GM12891 (cell line): ENCODE data around the gene STARD13.

ENCODE experiments used
- DNase-seq: peaks from one replicate; pipeline ENCODE4 v3.0.0; 2011; ENCODE audit warnings: low spot score; ENCODE audit not compliant: insufficient read length
- FAIRE-seq: peaks from 2 replicates; lab custom pipeline; 2011; peaks lifted over from hg19 to GRCh38; lab: Jason Lieb, UNC
- PAX5 ChIP-seq: IDR thresholded peaks from 2 replicates; pipeline ENCODE4 v1.6.1; 2011; ENCODE audit warnings: low read length, moderate library complexity, mild to moderate bottlenecking; ENCODE audit not compliant: insufficient read depth, severe bottlenecking
- POLR2A ChIP-seq: IDR thresholded peaks from 2 replicates; pipeline ENCODE4 v1.6.1; 2011; ENCODE audit warnings: low read depth, low read length, control low read depth
- POLR2AphosphoS5 ChIP-seq: IDR thresholded peaks from 2 replicates; pipeline ENCODE4 v1.6.1; 2011; ENCODE audit warnings: low read depth, low read length, control low read depth
- POU2F2 ChIP-seq: IDR thresholded peaks from 2 replicates; pipeline ENCODE4 v1.6.1; 2011; ENCODE audit warnings: low read depth, mild to moderate bottlenecking, control low read depth, low read length, moderate library complexity
- SPI1 ChIP-seq: IDR thresholded peaks from 2 replicates; pipeline ENCODE4 v1.6.1; 2011; ENCODE audit warnings: low read depth, low read length, control low read depth
- TAF1 ChIP-seq: IDR thresholded peaks from 2 replicates; pipeline ENCODE4 v1.6.1; 2011; ENCODE audit warnings: low read depth, low read length, control low read depth

Gene STARD13

DNA sequence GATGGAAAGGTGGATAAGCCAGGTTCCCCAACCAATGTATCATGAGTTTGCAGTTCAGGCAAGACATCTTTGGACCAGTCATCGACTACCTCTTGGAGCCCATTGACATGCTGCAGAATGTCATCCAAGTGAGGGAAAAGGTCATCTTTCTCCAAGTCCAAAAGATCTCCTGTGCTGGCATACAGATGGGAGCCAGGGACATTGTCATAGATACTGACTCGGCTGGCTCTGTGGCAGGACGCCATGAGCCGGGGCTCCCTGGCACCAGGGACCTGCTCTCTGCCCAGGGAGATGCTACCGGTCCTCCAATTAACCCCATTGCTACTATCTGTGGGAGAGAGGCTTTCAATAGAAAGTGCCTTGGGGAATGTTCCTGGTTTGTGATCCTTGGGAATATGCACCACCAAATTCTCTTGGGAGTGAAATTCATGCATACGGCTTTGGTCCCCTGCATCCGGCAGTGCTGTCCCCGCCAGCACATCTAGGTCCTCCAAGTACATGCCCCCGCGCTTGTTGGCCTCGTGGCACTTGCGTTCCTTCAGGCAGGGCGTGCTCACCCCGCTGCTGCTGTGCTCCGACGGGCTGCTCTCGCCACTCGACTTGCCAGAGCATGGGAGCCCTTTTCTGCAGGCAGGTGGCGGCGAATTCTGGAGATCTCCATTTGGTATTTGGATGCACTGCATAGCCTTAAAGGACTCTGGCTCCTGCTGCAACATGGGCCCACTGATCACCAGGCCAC, 156.3 kb downstream of the STARD13 start:
- TF ChIP-seq POLR2A (no peak), TAF1 (no peak), POU2F2 (no peak), PAX5 (no peak), SPI1 (no peak), POLR2AphosphoS5 (no peak)
- FAIRE-seq (no peak), DNase-seq (no peak)

DNA sequence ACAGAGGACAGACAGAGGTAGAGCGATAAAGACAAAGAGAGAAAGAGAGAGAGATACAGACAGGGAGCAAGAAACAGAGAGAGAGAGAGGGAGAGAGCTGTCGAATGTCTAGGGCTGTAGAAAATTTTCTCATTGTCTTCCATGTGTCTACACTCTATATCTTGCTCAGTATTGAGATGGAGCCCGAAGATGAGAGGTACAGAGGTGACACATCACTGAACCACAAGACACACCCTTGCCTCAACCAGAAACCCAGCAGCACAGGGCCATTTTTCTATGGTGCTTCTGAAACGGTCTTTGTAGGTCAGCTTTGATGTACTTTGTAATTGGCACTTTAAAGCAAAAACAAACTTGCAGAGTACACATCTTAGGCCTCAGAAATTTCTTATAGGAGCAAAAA, 157.4 kb downstream of the STARD13 start:
- no peak for TF ChIP-seq TAF1
- TF ChIP-seq SPI1 = no peak
- no peak for TF ChIP-seq POLR2A
- TF ChIP-seq POLR2AphosphoS5 = no peak
- FAIRE-seq = no peak
- DNase-seq = no peak

DNA sequence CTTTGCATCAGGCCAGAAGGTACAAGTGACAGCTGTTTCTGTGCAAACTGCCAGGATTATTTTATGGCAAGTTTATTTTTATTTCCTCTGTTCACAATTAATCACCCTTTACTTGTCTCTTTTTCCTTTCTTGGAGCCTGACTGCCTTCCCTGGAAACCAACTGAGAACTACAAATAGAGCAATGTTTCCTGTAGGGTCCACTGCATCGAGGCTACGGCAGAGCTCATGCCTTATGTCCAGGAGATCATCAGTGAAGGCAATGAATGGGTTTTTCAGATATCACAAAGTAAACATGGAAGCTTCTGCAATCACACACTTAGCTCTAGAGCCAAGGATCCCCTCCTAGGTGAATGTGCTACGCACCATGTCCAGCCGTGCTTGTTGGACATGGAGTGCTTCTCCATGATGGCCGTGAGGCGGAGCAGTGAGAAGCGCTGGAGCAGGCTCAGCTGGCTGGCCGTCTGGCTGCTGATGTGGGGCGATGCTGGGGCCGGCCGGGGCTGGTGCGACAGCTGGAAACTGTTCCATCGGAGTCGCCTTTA, 158.5 kb downstream of the STARD13 start:
- FAIRE-seq (no peak), DNase-seq (no peak)
- TF ChIP-seq POLR2AphosphoS5 (no peak), PAX5 (no peak), TAF1 (no peak), SPI1 (no peak), POU2F2 (no peak), POLR2A (no peak)

DNA sequence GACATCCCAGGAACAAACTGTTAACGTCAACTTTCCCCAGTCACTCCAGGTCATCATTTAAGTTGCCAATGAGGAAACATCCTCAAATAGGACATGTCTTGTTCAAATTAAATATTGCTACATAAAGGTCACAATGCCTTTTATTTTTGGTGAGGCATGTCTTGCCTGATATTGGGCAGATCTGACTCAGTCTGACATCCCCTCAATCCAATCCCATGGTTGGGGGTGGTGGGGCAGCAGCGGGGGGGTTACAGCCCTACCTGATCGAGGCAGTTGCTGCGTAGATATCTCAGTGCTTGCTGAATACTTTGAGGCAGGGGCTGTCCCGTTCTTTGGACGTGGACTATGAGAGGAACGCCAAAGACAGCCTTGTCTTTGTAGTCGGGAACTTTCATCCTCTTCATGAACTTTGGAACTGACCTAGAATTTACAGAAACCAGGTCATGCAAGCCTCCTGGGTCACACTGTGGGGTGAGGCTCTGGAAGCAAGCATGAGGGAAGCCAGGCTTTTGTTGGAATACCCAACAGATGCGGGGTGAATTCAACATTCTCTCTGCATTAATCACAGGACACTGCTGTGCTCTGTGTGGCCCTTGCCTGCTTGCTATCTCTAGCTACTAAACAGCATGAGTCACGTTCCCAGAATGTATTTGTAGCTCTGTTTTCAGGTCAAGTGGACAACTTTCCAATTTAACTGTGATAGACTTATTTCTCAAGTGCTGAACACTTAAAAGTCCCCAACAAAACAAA, 159.6 kb downstream of the STARD13 start:
- DNase-seq = no peak
- no peak for FAIRE-seq
- no peak for TF ChIP-seq SPI1
- no peak for TF ChIP-seq TAF1
- no peak for TF ChIP-seq POU2F2
- TF ChIP-seq POLR2A = no peak
- no peak for TF ChIP-seq PAX5
- TF ChIP-seq POLR2AphosphoS5 = no peak

DNA sequence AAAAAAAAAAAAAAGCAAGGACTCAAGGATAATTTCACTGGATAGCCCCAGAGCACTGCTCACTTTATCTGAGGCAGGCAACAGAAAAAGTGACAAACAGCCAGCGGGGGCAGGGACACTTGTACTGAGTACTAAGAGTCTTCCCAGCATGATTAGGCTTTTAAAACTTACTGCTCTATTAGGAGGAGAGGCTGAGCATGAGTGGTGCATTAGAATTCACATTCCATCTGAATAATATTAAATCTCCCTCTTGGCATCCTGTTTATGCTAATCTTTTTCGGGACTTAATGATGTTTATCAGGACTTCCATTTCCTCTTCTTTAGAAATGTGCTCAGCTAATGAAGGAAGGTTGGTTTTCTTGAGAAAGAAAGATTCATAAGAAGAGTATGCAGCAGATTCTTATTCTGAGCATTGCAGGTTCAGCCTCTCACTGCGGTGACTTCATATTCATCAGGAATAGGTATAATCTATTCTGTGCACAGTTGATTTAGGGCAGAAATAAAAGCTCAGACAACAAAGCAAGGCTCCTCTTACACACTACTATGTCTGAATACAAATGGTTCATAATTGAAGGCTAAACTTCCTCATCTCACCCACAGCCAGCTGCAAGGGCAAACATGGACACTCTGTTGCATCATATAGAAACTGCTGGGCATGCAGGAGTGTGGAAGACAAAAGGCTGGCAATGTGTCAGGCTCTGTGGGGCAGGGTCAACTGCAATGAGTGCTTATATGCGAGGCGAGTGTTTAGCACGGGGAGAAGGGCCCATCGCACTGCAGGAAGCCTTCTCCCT, 162.3 kb downstream of the STARD13 start:
- no peak for FAIRE-seq
- no peak for TF ChIP-seq TAF1
- no peak for TF ChIP-seq PAX5
- no peak for TF ChIP-seq POU2F2
- no peak for TF ChIP-seq POLR2AphosphoS5
- no peak for TF ChIP-seq SPI1
- no peak for TF ChIP-seq POLR2A
- no peak for DNase-seq

DNA sequence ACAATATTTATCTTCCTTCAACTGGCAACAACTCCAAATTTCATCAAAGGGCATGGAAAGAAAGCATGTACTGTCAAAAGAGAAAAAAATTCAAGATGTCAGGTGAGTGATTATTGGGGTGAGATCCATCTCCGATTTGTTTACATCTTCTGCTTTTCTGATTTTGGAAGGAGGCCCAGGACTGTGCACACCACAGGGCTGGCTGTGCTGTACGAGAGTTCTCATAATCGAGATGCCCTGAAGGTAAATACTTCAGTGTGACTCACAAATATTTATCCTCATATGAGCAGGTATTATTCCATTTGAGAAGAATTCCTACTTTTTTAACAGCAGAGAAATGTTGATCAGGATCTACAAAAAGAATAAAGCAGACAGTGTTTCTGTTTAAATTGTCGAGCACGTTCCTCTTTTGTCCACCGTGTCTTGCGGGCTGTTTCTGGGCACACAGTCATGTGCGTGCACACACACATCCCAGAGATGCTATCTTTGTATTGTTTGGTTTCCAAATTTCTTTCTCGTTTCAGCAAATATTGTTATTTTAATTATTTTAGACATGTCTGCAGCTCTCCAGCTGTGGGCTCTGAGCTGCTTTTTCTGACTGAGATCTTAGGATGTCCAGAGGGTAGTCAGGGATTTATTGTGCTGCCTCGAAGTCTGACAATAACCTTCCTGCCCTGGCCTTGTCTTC, 165.6 kb downstream of the STARD13 start:
- DNase-seq = no peak
- TF ChIP-seq PAX5 (no peak), SPI1 (no peak), POLR2A (no peak), TAF1 (no peak)
- no peak for FAIRE-seq

DNA sequence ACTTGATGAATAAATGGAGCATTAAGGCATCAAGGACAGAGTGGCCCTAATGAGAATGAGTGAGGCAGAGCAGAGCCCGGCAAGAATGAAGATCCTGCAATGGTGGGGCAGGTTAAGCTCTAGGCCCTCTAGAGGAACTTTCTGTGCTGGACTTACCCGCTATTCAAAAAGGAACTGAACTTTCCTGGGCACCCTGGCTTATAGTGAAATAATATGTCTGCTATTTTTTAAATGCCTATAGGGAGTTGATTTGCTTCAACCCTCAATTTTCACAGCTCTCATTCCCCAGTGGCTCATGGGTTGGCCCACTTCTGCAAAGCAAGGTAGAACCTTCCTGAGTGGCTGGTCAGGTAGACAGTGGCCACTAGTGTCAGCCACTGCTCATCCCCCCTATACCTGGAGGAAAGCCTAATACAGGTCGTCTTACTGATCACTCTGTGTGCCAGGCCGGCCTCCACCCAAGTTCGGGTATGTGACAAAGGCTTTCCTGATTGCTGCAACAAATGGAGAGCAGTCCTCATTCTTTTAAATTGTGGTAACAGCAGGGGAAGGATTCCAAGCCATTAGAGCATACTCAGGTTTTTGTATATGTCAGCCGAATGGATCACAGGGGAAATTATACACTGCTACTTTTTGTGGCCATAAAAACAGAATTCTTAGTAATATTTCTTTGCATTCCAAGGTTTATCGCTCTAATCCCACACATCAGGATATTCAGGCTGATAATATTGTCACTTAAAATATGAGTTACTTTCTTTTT, 166.4 kb downstream of the STARD13 start:
- no peak for DNase-seq
- FAIRE-seq = no peak

DNA sequence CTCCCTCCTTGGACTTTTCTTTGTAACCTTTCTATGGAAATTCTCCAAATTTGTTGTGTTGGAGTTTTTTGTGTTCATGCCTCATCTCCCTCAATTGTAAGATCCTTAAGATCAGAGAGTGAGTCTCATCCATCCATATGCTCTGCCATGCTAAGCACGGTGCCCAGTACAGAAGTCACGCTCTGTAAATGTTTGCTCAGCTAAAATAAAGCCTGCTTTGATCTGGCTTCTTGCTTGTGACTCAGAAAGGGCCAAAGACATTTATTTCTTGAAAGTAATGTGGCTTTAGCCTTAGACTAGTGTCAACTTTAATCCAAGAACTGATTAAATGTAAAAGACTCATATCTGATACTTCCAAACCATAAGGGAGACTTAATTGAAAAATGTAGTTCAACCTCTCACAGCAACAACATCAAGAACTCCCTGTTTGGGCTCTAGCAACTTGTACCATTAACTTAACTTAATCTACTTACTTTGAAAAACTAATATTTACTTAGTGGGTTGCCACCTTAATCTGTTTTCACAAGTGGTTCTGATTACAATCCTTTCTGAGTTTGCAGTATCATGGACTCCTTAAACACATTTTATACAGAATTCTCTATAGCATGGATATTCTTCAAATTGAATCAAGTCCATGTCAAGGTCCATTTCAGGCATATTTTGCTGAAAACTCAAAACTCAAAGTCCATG, 169.1 kb downstream of the STARD13 start:
- FAIRE-seq = no peak
- no peak for TF ChIP-seq POLR2AphosphoS5
- no peak for TF ChIP-seq POU2F2
- no peak for TF ChIP-seq SPI1
- TF ChIP-seq POLR2A = no peak
- TF ChIP-seq PAX5 = no peak
- TF ChIP-seq TAF1 = no peak
- DNase-seq = no peak

More for the DNA sequence above, 166.4 kb downstream of the STARD13 start:
- TF ChIP-seq TAF1 (no peak), POU2F2 (no peak), SPI1 (no peak), PAX5 (no peak), POLR2AphosphoS5 (no peak), POLR2A (no peak)
